ENCODE data around the gene TRPC5OS.

TRPC5OS gene

DNA sequence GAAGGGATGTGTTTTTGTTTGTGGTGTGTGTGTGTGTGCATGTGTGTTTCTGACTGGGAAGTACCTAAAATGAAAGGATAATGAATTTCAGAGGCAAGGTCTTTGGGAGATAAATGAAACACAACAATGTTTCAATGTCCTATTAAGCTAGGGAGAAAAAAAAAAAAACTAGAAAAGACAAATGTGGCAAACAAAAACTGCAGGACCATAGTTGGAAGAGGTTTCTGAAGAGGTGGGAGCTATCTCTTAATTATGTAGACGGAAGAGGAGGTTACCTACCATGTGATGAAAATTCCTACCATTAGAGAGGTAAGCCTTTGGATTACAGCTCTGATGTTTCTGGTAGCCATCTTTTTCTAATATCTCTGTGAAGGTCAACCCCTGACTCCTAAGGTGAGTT is at the start of gene TRPC5OS:
Gene TRPC5OS (plus strand): TSS at position 301 of the 400 bp plus-strand sequence. CDS start 25,669 bp downstream, outside the sequence.
- DNase-seq (ENCODE audit: low spot score), result no peak

DNA sequence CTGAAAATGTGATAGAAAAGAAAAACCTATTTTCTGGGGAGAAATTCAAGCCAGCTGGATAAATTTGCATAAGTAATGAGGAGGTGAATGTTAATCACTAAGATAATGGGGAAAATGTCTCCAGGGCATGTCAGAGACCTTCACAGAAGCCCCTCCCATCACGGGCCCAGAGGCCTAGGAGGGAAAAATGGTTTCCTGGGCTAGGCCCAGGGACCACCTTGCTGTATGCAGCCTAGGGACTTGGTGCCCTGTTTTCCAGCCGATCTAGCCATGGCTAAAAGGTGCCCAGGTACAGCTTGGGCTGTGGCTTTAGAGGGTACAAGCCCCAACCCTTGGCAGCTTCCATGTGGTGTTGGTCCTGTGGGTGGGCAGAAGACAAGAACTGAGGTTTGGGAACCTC is 46.6 kb upstream of the TRPC5OS start:
- DNase-seq (ENCODE audit: low spot score), result no peak

DNA sequence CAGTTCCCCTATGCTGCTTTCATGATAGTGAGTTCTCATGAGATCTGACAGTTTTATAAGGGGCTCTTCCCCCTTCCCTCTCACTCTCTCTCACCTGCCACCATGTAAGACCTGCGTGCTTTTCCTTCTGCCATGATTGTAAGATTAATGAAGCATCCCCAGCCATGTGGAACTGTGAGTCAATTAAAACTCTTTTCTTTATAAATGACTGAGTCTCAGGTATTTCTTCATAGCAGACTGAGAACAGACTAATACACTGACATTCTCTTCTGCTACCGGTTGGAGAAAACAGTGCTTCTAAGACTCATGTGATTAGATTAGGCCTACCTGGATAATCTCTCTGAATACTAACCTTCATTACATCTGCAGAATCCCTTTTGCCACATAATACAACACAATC is 45.4 kb upstream of the TRPC5OS start:
- DNase-seq (ENCODE audit: low spot score), result no peak

DNA sequence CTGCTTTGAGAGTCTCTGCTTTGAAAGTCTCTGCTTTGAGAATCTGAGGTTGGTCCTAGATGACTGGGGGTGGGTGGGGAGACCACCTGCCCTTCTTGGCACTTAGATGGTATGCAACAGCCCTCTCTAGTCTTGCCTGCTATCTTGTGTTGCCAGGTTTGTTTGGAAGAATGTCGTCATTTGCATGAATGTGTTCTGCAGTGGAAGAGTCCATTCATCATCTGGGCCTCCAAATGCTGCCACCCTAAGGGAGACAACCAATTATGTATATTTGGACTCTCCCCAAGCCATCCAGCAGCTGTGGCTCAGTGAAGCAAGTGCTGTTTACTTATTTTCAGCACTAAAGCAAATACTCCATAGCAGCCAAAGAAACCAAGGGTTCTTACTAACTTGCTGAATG is 44.6 kb upstream of the TRPC5OS start:
- no peak for DNase-seq (ENCODE audit: low spot score)

DNA sequence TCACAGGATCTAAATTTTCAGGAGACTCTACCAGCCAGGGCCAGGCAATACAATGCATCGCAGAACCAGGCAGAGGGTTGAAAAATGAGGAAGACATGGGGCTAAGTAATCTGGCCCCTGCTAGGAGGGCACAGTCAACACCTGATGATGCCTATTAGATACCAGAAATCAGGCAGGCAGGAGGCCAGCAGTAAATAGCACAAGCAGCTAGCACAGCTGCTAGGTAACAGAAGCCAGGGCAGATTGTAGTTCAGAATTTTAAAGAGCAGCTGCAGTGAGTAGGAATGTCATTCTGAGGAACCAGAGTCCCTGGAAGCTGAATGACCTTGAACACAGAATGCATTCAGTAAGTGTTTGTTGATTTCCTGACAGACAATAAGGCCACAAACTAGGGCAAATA is 38.8 kb upstream of the TRPC5OS start:
- no peak for DNase-seq (ENCODE audit: low spot score)

DNA sequence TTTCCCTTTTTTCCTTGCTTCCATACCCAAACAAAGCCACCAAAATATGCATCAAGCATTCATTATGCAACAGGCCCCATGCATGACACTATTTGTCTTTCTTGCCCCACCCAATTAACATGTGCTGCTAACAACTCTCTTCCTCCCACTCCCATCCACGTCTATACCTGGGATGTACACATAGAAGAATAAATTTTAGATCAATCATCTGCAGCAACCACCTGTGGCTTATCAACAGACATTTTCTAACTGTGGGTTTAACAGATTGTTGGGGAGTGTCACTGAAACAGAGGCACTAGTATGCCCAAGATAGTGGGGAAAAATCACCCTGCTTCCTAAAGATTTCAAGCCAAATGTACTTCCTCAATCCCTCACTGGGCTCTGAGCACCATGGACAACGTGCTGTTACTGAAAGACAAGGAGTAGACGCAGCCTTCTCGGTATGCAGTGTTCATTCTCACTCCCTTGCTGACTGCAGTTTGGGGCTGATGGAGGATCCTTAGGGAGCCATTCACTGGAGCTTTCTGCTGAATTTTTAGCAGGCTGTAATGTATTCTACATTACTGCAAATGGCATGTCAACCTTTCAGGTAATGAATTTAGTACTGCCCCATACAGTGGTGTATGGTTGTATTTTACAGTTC is 28.4 kb upstream of the TRPC5OS start:
- no peak for DNase-seq (ENCODE audit: low spot score)

DNA sequence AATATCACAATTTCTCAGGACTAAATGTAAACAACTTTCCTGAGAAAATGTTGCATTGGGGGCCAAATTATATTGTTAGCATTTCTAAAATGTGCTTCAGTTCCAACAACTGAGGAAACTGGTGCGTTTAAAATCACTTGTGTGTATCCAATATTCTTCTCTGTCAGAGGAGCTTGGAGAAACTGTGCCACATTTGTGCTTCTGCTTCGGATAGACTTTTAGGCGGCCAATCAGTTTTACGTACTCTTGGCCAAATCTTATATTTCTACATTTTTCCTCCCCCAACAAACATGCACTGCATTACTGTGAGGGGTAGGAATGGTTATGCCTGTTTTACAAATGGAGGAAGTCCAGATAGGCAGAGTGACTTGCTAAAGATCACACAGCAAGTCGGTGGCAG is 27.4 kb upstream of the TRPC5OS start:
- no peak for DNase-seq (ENCODE audit: low spot score)

DNA sequence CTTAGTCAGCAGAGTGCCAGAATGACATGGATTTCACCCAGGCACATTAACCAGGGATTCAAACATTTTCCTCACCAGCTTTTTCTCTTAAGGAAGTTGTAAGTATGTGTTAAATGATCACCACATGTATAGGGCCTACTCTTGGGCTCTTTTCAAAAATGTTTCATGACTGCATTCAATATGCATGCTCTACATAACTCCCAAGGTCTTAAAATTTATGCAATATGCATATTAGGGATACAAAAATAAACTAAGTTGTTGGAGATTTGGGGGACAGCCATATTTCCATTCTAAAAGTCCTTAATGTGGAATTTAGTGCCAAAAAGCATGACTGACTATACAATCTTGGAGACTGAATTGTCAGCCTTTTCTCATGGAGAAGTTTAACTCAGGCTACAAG is 25.0 kb upstream of the TRPC5OS start:
- no peak for DNase-seq (ENCODE audit: low spot score)

DNA sequence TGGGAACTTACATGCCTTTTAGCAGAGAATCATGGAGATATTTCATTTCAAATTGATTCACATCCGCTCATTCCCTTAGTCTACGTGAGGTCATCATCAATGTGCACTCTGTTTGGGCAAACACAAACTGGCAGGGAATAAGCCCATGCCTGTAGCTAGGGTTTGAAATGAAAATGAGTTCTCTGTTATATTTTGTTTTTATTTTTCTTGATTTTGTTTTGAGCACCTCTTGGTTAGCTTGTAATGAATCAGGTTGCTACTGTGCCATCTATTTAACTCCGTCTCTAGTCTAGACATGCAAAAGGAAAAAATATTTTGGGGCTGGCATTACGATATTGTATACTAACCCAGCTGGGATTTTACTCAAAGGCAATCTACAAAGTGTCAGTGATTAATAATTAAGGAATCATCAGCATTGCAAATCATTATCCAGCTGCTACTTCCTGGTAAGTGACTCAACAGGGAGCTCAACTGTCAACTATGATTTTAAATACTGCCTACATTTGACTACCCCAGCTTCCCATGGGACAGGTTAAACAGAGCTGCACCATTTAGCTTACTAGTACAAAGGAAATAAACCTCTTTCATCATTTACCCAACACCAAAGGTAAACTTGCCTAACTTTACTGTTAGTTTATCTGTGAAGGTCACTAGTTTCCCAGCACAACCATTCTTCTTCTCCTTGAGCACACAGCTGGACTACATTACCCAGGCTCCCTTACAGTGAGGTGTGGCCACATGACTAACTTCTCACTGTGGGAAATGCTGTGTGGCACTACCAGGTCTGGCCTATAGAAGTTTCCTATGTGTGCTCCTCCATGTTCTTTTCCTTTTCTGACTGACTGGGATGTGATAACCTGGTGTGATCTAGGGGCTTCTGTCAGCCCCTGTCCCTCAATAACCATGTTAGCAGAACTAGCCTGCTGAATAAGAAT is 21.2 kb upstream of the TRPC5OS start:
- no peak for DNase-seq (ENCODE audit: low spot score)

DNA sequence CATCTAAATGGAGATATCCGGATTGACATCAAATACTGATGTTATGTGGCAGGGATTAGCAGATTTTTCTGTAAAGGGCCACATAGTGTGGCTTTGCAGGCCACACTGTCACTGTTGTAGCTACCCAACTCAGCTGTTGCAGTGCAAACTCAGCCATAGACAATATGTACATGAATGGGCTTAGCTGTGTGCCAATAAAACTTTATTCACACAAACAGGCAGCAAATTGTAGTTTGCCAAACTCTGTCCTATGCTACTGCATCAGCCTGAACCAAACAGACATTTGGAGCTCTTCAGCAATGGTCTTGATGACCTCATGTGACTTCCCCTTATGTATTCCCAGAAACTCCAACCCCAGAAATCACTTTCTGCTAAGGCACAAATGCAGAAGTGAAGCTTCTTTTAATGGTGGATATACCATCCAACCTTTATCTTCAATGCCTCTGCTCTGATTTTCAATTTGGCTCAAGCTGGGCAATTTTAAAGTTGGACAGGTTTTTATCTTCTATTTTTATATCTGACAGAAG is 18.4 kb upstream of the TRPC5OS start:
- no peak for DNase-seq (ENCODE audit: low spot score)

DNA sequence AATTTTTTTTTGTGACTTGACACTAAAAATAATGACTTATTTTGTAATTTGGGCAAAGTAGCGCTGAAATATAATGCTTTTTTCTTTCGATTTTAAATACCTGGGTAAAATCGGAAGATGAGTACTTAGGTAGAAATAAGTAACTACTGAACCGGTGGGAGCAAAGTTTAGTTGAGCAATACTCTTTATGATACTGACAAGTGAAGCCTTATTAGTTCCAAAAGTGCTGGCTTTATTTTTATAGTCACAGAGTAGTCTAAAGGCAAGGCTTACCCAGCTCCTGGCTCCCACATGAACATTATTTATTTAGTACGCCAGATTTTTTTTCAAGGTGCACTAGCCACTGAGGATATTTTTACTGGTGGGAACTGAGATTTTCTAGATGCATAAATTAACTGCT is 14.4 kb upstream of the TRPC5OS start:
- DNase-seq (ENCODE audit: low spot score), result no peak

DNA sequence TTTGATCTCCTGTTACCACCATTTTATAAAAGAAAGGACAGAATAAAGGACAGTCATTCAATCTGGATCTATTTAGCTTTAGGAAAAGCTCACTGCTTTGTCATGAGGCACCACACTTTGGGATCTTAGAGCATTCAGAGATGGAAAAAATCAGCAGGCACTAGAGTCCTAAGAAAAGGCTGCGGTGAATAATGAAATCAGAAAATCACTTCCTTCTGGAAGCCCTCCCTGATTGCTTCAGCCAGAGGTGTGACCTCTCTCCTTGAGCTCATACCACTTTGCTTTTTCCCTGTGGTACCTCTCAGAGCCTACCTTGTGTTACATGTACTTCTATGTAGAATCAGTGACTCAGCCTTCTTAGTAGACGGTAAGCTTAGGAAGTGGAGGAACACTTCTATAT is 8.7 kb upstream of the TRPC5OS start:
- DNase-seq (ENCODE audit: low spot score), result no peak

DNA sequence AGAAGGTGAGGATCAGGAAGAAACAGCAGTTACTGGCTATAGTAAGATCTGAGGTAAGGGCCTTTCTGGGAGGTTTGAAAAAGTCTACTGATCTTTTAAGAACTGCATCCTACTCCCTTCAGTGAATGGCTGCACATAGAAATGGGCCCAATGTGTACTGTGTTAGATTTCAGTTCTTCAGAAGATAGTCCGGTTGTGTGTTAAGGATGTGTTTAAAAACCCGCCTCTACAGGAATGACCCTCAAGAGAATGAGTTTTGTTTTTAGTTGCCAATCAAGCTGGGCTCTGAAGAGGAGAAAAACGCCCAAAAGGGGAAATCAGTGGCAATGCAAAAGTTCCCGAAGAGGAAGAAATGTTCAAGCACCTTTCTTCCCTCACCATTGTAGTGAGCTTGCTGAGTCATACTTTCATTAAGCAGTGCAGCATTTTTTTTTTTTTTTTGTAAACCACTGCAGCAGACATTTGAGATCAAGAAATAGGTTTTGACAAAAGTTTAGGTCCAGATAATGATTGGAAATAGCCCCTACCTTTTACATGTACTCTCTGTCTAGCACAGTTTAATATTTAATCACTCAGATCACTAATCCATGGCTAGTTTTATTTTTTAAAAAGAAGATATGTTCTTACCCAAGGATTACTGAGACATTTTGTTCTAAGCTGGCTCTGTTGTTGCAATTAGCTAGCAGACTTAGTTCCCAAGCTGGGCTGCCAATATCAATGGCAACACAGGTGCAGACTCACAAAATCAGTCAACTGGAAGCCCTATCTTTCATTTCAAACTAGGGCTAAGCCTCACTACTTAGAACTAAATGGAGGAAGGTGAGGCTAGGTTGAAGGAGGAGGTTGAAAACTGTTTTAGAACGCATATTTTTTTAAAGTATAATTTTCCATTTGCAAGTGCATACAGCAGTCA is 7.0 kb upstream of the TRPC5OS start:
- DNase-seq (ENCODE audit: low spot score), result no peak

DNA sequence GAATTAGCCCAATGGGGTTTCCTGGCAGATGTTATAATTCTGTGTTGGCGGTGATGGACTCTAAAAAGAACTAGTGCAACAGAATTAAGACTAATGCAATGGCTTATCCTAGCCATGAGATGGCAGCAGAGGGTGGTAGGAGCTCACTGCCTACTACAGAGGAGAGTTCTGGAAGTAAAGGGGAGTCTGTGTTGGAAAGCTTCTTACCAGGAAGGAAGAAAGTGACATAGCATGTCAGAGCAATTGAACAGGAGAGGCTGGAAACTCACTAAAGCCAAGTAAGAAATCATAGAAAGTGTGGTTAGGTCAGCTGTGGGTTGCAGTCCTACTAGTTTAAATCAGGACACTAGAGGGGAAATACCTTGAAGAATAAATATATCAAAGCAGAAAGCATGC is 6.3 kb upstream of the TRPC5OS start:
- peak; percentile 4 for DNase-seq (ENCODE audit: low spot score)

DNA sequence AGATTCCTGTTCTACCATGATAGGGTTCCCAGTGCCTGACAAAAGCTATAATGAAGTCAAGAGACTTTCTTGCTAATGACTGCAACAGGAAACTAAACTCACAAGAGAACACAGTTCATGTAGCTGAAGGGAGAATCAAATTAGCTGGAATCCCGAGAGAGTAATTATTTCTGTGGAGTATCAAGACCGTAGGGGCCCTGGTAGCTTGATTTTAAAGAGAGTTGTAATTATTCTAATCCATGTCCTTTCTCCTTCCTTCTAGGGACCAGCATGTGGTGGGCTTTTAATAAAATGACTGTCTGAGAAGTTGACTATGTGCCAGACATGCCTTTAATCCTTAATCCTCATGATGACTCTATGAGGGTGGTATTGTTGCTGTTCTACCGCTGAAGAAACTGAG is 1.7 kb upstream of the TRPC5OS start:
- DNase-seq (ENCODE audit: low spot score), result no peak

DNA sequence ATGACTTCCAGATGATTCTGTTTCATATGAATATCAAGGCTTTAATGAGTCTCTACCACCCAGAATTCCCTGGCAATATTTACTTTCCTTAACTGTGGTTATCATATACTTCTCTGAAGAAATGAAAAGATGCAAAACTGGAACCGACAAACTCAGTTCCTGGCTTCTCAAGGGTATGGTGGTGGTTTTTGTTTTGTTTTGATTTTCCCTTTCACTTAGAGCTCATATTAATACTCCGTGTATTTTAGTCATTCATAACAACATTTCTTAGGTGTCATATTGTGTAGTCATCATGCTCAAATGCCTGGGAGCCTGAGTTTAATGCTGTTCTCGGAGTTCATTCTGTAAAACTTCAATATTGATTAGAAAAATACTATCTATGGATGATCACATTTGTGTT is 665 bp downstream of the TRPC5OS start:
- no peak for DNase-seq (ENCODE audit: low spot score)

DNA sequence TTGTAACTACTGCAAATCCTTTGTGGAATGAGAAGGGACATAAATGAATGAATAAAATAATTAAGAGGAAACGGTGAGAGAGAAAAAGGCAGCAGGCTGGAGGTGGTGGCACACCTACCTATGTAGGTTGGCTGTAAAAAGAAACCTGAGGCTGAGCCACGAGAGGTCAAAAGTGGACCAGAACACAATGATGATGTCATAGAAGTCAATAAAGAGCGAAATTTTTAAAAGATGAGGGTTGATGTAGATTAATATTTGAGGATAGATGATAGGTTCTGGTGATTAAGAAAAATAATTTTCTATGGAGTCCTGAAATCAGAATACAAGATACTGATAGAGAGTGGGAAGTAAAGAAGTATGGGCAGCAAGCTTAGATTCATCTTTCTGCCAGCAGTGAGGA is 1.7 kb downstream of the TRPC5OS start:
- DNase-seq (ENCODE audit: low spot score), result no peak

DNA sequence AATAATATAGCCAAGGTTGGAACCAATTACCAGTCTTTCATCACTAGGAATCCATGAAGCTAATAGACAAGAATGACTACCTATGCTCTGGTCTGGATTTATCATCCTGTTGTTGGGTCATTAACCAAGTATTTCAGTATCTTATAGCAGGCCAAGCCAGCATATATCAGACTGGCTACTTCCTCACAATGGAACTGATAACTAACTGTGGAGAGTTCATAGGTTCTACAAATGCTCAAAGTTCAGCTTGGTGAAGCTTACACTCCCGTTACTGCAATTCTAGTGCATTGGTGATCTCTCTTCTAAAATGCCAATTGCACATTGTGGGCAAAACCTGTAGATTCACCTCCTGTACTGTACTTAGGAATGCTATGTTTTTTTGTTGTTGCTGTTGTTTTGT is 4.8 kb downstream of the TRPC5OS start:
- DNase-seq (ENCODE audit: low spot score), result no peak

DNA sequence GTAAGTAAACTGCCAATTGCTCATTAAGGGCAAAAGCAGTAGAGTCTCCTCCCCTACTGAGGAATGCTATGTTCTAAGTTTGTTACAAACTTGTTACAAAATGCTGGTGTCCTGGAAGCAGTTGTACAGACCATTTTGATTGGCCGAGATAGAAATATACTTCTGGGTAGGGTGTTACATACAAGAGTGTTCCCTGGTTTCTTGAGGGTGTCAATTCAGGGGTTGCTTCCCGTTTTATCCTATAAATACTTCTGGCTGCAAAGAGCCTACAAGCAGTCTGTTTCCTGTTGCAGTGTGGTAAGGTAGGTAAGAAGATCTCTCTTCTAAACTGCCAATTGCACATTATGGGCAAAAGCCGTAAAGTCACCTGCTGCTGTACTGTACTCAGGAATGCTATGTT is 5.7 kb downstream of the TRPC5OS start:
- no peak for DNase-seq (ENCODE audit: low spot score)

DNA sequence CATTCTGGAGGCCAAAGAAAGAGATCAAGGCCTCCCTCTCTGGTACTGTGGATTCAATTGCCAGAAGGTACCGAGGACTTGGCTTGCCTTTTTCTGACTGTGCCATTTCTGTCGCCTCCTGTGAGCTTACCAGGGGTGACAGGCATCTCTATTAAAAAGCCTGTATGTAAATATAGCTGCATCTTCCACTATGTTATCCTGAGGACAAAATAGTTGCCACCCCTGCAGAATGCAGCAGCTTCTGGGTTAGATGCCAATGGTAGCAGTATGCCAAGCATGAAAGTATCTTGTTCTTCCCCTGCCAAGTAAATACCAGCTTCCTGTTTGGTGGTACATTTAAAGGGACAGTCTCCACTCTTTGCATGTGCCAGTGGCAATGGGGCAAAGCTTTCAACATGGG is 10.7 kb downstream of the TRPC5OS start:
- no peak for DNase-seq (ENCODE audit: low spot score)

DNA sequence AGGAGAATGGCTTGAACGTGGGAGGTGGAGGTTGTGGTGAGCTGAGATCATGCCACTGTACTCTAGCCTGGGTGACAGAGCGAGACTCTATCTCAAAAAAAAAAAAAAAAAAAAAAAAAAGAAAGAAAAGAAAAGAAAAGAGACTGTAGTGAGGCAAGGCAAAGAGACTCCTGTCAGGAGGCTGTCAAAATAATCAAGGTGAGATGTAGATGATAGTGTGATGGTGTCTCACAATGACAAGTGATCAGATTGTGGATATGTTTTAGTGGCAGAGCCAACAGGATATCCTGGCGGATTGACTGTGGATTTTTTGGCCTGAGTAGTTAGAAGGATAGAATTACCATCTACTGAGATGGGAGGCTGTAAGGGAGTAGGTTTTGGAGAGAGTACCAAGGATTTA is 12.6 kb downstream of the TRPC5OS start:
- DNase-seq (ENCODE audit: low spot score), result no peak

DNA sequence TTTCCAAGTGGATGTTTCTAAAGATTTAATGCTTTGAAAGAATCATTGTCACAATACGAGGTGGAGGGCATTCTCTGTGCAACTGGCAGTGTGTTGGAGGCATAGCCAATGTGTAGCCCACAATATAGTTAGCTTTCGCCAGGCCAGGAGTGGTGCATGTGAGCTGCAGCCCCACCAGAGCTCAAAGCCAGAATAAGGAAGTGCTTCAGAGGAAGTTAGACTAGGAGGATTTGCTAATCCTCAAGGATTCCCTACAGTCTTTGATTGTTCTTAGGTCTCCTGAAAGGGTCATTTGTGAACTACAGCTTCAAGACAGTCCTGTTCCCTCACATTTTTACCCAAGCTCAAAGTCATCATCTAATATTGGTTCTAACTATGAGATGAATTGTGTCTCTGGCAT is 16.4 kb downstream of the TRPC5OS start:
- no peak for DNase-seq (ENCODE audit: low spot score)

Data from germinal center (tissue), 1 donor.